GM23338 (cell line): ENCODE data around the gene TRIM8. TPM values are rescaled to one million over a fixed set of nuclear protein-coding genes. Genes with fewer than 3 reads are reported as not detected.

ENCODE experiments used
- ATAC-seq: fragments of 200-7000 bp; cut with Tn5 transposase; 3 replicates; pipeline ENCODE4 v1.9.1; 2020
- DNase-seq: peaks from one replicate; pipeline ENCODE4 v3.0.0-alpha.2; 2015; ENCODE audit warnings: low spot score
- H2AFZ ChIP-seq: fragments of 200-600 bp; sonication (generic); 2 replicates; pipeline ENCODE4 v1.8.0; 2016; ENCODE audit warnings: antibody characterized with exemption, mild to moderate bottlenecking, moderate library complexity
- H3F3A ChIP-seq: fragments of 200-600 bp; sonication (generic); replicated peaks from 2 replicates; pipeline ENCODE4 v1.8.0; 2017; ENCODE audit warnings: antibody characterized with exemption, mixed run types, low read depth
- H3K27ac ChIP-seq: fragments of 200-600 bp; sonication (generic); 2 replicates; pipeline ENCODE4 v1.6.1; 2016; ENCODE audit warnings: low read depth
- H3K27me3 ChIP-seq: fragments of 200-600 bp; sonication (generic); 2 replicates; pipeline ENCODE4 v1.8.0; 2016; ENCODE audit warnings: mild to moderate bottlenecking, mixed run types, moderate library complexity; ENCODE audit not compliant: insufficient read depth
- H3K36me3 ChIP-seq: fragments of 200-600 bp; sonication (generic); 2 replicates; pipeline ENCODE4 v1.8.0; 2016; ENCODE audit warnings: mild to moderate bottlenecking; ENCODE audit not compliant: insufficient read depth
- H3K4me1 ChIP-seq: fragments of 200-600 bp; sonication (generic); 2 replicates; pipeline ENCODE4 v1.8.0; 2016; ENCODE audit warnings: mild to moderate bottlenecking, moderate library complexity; ENCODE audit not compliant: insufficient read depth
- H3K4me2 ChIP-seq: fragments of 200-600 bp; sonication (generic); 2 replicates; pipeline ENCODE4 v1.7.1; 2017; ENCODE audit warnings: mixed run types
- H3K4me3 ChIP-seq: fragments of 200-600 bp; sonication (generic); 2 replicates; pipeline ENCODE4 v1.6.1; 2016; ENCODE audit warnings: mixed run types
- H3K79me2 ChIP-seq: fragments of 200-600 bp; sonication (generic); replicated peaks from 2 replicates; pipeline ENCODE4 v1.8.0; 2017; ENCODE audit warnings: mild to moderate bottlenecking; ENCODE audit not compliant: insufficient read depth
- H3K9me2 ChIP-seq: fragments of 200-600 bp; sonication (generic); 2 replicates; pipeline ENCODE4 v1.8.0; 2017; ENCODE audit not compliant: insufficient read depth
- H4K20me1 ChIP-seq: fragments of 200-600 bp; sonication (generic); replicated peaks from 2 replicates; pipeline ENCODE4 v1.8.0; 2017; ENCODE audit warnings: mild to moderate bottlenecking; ENCODE audit not compliant: insufficient read depth
- H3K27ac Mint-ChIP-seq: 2 replicates; pipeline ENCODE4 v1.8.0; 2020; ENCODE audit warnings: inconsistent platforms, mild to moderate bottlenecking, moderate library complexity, mixed read lengths
- H3K27me3 Mint-ChIP-seq: 3 replicates; pipeline ENCODE4 v1.8.0; 2022; ENCODE audit warnings: low read depth, mild to moderate bottlenecking, moderate library complexity, mixed read lengths, inconsistent platforms; ENCODE audit not compliant: insufficient read depth, poor library complexity
- H3K36me3 Mint-ChIP-seq: 3 replicates; pipeline ENCODE4 v1.8.0; 2021; ENCODE audit warnings: low read depth, mild to moderate bottlenecking, inconsistent platforms, moderate library complexity, mixed read lengths
- H3K4me1 Mint-ChIP-seq: 3 replicates; pipeline ENCODE4 v1.8.0; 2020; ENCODE audit warnings: mild to moderate bottlenecking, inconsistent platforms, mixed read lengths
- H3K4me3 Mint-ChIP-seq: 3 replicates; pipeline ENCODE4 v1.8.0; 2021; ENCODE audit warnings: moderate library complexity, mild to moderate bottlenecking, inconsistent platforms, mixed read lengths
- H3K9me3 Mint-ChIP-seq: 3 replicates; pipeline ENCODE4 v1.8.0; 2020; ENCODE audit warnings: moderate library complexity, mild to moderate bottlenecking, inconsistent platforms, mixed read lengths
- CREB1 ChIP-seq: fragments of 250-450 bp; sonication (Bioruptor Pico); IDR thresholded peaks from 2 replicates; pipeline ENCODE4 v1.5.0; 2020; ENCODE audit warnings: low read depth, mild to moderate bottlenecking, moderate library complexity
- NANOG ChIP-seq: IDR thresholded peaks from 2 replicates; pipeline ENCODE4 v1.6.1; 2016; ENCODE audit warnings: antibody characterized with exemption, borderline replicate concordance
- REST ChIP-seq: IDR thresholded peaks from one replicate; pipeline ENCODE4 v1.6.1; 2018; ENCODE audit warnings: antibody characterized with exemption; ENCODE audit not compliant: unreplicated experiment
- ZNF331 ChIP-seq: fragments of 250-450 bp; sonication (Bioruptor Pico); IDR thresholded peaks from 2 replicates; pipeline ENCODE4 v1.5.0; 2020; ENCODE audit warnings: low read depth, mild to moderate bottlenecking, moderate library complexity
- polyA plus RNA-seq: library from polyadenylated mRNA; unstranded; fragments of >200 nt; fragmentation: Nextera tagmentation; extraction: Ambion mirVana; gene quantifications from 2 replicates; pipeline ENCODE4 v1.2.1, GENCODE V29; 2016
- total RNA-seq: library from RNA; depleted of rRNA; stranded (reverse); fragments of >200 nt; shearing (Covaris generic); gene quantifications from 2 replicates; pipeline ENCODE4 v1.2.3, GENCODE V29; 2014
- TF ChIP-seq, protein P1 (sequence below): fragments of 250-450 bp; sonication (Bioruptor Pico); IDR thresholded peaks from 2 replicates; pipeline ENCODE4 v1.5.0; 2020; ENCODE audit warnings: mild to moderate bottlenecking, moderate library complexity
- TF ChIP-seq, protein P2 (sequence below): IDR thresholded peaks from 2 replicates; pipeline ENCODE4 v1.6.1; 2016; ENCODE audit warnings: antibody characterized with exemption
- TF ChIP-seq, protein P3 (sequence below), 2 experiments: fragments of 200-600 bp in 1 of 2; sonication (generic) in 1 of 2; conservative IDR thresholded peaks; 2 replicates each; pipeline versions ENCODE4 v1.5.1 to v1.6.1; 2016 to 2017; ENCODE audit warnings: antibody characterized with exemption in 2 of 2, low read depth in 2 of 2, mild to moderate bottlenecking in 2 of 2, moderate library complexity in 1 of 2

Gene TRIM8
- total and polyA plus RNA-seq, 2 experiments from 2014 or later = 15.1 to 36.7 TPM

DNA sequence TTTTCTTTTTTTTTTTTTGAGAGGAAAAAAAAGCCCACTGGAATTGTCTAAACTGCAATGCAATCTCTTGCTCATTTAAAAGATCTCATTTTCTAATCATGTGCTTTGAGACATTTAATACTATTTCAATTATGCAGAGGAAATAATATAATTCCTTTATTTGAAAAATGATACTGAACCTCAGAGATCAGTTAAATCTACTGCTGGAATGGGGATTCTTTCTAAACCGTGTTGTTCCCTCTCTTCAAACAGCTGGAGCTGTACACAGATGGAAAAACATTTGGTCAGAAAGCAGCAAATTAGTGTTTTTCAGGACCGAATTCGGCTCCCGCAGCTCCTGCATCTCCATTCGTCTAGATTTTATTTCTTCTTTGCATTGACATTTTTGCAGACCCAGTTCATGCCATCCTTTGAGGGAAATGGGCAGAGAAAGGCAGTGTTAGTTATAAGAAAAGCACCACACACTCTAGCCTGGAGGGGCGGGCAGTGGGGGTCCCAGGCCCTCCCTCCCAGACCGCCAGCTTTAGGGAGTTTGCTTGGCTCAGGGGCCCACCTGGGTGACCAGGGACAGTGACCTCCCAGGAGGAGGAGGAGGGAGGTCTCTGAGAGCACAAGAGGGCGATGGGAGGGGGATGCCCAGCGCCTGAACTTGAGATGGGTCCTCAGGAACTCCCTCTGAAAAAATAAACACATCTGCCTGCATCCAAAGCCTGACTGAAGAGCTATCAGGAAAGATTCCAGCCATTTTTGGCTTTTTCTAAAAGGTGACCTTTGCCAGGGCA, 32.4 kb downstream of the TRIM8 start (continued):
- TF ChIP-seq REST = no peak

DNA sequence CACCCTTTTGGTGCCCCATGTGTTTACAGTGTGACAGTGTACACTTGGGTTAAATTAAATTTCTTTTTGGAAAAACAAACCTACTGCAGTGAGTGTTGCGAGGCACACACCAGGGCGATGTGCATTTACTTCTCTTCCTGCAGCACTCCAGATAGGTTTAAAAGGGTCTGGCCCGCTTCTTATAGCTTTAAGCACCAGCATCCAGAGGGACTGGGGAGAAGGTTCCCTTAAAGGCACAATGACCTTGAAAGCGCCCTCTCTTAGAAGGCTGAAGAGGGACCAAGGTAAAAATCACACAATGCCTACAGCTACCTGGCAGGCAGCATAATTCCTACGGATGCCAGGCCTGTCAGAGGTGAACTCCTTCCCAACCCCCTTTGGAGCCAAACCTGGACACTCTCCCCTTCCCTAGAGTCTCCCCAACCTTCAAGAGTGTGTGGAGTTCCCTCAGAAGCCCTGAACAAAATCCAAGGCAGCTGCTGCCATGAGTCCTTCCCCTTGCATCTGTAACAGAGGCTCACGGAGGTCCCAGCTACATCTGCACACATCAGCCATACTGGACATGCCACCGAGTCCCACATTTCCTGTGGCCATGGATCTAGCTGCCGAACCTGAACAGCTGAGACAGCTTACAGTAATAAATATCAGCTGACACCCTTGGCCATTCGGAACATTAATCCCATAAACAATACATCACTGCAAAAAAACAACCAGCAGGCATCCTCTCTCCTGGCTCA, 33.2 kb downstream of the TRIM8 start:
- Histone ChIP-seq H2AFZ (no peak overlapping the region), H3K79me2 (no peaks in the 10 kb centered on the region), H3F3A (peaks cover 25% of the 10 kb centered on the region), H3K27me3 (no peaks in the 10 kb centered on the region), H4K20me1 (no peaks in the 10 kb centered on the region; the same call in 1 of the 2 replicates), H3K4me2 (peak overlapping the region; percentile 72), H3K4me3 (peak overlapping the region; percentile 27; the same call in 1 of the 2 replicates), H3K36me3 (no peaks in the 10 kb centered on the region), H3K27ac (0 out of 2 replicates have a peak overlapping the region, but pooled peaks have one; percentile 24), H3K9me2 (no peaks in the 10 kb centered on the region), H3K4me1 (peaks cover 57% of the 10 kb centered on the region)
- Mint-ChIP-seq H3K9me3 (no peaks in the 10 kb centered on the region), H3K4me3 (peak overlapping the region; percentile 3; the same call in 1 of the 3 replicates), H3K4me1 (peaks cover 69% of the 10 kb centered on the region), H3K27me3 (peaks cover 25% of the 10 kb centered on the region), H3K36me3 (peaks cover 14% of the 10 kb centered on the region), H3K27ac (0 out of 2 replicates have a peak overlapping the region, but pooled peaks have one; percentile 14)
- no peak for TF ChIP-seq CREB1 (CRISPR knock-in tag)
- TF ChIP-seq, protein P1, sequence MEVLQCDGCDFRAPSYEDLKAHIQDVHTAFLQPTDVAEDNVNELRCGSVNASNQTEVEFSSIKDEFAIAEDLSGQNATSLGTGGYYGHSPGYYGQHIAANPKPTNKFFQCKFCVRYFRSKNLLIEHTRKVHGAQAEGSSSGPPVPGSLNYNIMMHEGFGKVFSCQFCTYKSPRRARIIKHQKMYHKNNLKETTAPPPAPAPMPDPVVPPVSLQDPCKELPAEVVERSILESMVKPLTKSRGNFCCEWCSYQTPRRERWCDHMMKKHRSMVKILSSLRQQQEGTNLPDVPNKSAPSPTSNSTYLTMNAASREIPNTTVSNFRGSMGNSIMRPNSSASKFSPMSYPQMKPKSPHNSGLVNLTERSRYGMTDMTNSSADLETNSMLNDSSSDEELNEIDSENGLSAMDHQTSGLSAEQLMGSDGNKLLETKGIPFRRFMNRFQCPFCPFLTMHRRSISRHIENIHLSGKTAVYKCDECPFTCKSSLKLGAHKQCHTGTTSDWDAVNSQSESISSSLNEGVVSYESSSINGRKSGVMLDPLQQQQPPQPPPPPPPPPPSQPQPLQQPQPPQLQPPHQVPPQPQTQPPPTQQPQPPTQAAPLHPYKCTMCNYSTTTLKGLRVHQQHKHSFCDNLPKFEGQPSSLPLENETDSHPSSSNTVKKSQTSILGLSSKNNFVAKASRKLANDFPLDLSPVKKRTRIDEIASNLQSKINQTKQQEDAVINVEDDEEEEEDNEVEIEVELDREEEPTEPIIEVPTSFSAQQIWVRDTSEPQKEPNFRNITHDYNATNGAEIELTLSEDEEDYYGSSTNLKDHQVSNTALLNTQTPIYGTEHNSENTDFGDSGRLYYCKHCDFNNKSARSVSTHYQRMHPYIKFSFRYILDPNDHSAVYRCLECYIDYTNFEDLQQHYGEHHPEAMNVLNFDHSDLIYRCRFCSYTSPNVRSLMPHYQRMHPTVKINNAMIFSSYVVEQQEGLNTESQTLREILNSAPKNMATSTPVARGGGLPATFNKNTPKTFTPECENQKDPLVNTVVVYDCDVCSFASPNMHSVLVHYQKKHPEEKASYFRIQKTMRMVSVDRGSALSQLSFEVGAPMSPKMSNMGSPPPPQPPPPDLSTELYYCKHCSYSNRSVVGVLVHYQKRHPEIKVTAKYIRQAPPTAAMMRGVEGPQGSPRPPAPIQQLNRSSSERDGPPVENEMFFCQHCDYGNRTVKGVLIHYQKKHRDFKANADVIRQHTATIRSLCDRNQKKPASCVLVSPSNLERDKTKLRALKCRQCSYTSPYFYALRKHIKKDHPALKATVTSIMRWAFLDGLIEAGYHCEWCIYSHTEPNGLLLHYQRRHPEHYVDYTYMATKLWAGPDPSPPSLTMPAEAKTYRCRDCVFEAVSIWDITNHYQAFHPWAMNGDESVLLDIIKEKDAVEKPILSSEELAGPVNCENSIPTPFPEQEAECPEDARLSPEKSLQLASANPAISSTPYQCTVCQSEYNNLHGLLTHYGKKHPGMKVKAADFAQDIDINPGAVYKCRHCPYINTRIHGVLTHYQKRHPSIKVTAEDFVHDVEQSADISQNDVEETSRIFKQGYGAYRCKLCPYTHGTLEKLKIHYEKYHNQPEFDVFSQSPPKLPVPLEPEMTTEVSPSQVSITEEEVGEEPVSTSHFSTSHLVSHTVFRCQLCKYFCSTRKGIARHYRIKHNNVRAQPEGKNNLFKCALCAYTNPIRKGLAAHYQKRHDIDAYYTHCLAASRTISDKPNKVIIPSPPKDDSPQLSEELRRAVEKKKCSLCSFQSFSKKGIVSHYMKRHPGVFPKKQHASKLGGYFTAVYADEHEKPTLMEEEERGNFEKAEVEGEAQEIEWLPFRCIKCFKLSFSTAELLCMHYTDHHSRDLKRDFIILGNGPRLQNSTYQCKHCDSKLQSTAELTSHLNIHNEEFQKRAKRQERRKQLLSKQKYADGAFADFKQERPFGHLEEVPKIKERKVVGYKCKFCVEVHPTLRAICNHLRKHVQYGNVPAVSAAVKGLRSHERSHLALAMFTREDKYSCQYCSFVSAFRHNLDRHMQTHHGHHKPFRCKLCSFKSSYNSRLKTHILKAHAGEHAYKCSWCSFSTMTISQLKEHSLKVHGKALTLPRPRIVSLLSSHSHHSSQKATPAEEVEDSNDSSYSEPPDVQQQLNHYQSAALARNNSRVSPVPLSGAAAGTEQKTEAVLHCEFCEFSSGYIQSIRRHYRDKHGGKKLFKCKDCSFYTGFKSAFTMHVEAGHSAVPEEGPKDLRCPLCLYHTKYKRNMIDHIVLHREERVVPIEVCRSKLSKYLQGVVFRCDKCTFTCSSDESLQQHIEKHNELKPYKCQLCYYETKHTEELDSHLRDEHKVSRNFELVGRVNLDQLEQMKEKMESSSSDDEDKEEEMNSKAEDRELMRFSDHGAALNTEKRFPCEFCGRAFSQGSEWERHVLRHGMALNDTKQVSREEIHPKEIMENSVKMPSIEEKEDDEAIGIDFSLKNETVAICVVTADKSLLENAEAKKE (CRISPR knock-in tag) = no peak
- TF ChIP-seq ZNF331 (CRISPR knock-in tag) = no peak
- TF ChIP-seq, protein P2, sequence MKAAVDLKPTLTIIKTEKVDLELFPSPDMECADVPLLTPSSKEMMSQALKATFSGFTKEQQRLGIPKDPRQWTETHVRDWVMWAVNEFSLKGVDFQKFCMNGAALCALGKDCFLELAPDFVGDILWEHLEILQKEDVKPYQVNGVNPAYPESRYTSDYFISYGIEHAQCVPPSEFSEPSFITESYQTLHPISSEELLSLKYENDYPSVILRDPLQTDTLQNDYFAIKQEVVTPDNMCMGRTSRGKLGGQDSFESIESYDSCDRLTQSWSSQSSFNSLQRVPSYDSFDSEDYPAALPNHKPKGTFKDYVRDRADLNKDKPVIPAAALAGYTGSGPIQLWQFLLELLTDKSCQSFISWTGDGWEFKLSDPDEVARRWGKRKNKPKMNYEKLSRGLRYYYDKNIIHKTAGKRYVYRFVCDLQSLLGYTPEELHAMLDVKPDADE = no peak
- TF ChIP-seq NANOG = no peak
- TF ChIP-seq, protein P3, sequence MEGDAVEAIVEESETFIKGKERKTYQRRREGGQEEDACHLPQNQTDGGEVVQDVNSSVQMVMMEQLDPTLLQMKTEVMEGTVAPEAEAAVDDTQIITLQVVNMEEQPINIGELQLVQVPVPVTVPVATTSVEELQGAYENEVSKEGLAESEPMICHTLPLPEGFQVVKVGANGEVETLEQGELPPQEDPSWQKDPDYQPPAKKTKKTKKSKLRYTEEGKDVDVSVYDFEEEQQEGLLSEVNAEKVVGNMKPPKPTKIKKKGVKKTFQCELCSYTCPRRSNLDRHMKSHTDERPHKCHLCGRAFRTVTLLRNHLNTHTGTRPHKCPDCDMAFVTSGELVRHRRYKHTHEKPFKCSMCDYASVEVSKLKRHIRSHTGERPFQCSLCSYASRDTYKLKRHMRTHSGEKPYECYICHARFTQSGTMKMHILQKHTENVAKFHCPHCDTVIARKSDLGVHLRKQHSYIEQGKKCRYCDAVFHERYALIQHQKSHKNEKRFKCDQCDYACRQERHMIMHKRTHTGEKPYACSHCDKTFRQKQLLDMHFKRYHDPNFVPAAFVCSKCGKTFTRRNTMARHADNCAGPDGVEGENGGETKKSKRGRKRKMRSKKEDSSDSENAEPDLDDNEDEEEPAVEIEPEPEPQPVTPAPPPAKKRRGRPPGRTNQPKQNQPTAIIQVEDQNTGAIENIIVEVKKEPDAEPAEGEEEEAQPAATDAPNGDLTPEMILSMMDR (conservative IDR thresholded peaks at IDR 0.05; ENCODE audit: low read depth in 2 of 2) = no peak
- ATAC-seq (no peak), DNase-seq (no peak)
